Upper lobe of right lung (tissue), 1 donor: ENCODE results near the gene EMC6. TPM values are rescaled to one million over a fixed set of nuclear protein-coding genes. Genes with fewer than 3 reads are reported as not detected.
A peak's percentile ranks its signal among the peaks of the same experiment; 100 is the strongest.

ENCODE experiments used
- ATAC-seq: fragments of 200-7000 bp; cut with Tn5 transposase; one replicate; pipeline ENCODE4 v1.9.1; 2020; ENCODE audit warnings: mild to moderate bottlenecking, moderate library complexity
- DNase-seq: peaks from one replicate; pipeline ENCODE4 v3.0.0-alpha.2; 2020
- H3K27ac ChIP-seq: fragments of 200-600 bp; one replicate; pipeline ENCODE4 v1.8.0; 2022
- H3K27me3 ChIP-seq: fragments of 200-600 bp; one replicate; pipeline ENCODE4 v1.8.0; 2022; ENCODE audit warnings: mild to moderate bottlenecking
- H3K36me3 ChIP-seq: fragments of 200-600 bp; one replicate; pipeline ENCODE4 v1.8.0; 2022
- H3K4me1 ChIP-seq: fragments of 200-600 bp; one replicate; pipeline ENCODE4 v1.8.0; 2022
- H3K4me3 ChIP-seq: fragments of 200-600 bp; one replicate; pipeline ENCODE4 v1.8.0; 2022; ENCODE audit warnings: mild to moderate bottlenecking
- H3K9me3 ChIP-seq: fragments of 200-600 bp; one replicate; pipeline ENCODE4 v1.8.0; 2022
- intact Hi-C: fragments of 100-400 bp; cut with DNase I; formaldehyde crosslinking; loops from one replicate; pipeline ENCODE4 v1.11.0; 2022
- total RNA-seq: library from RNA; stranded (reverse); fragmentation: NEBNext Ultra II Directional; extraction: Animal tissue kit (Norgen Biotek cat#: 25700); gene quantifications from one replicate; pipeline ENCODE4 v1.2.1, GENCODE V29; 2021
- TF ChIP-seq, protein P1 (sequence below): fragments of 200-600 bp; IDR thresholded peaks from one replicate; pipeline ENCODE4 v1.8.0; 2022; ENCODE audit warnings: antibody characterized with exemption
- donor health status: DM: no; HTN: yes; CAD: no; lungs with severe emphysema.

The EMC6 gene
- total RNA-seq, 1 donor from 2014 or later, result 28.6 TPM

DNA sequence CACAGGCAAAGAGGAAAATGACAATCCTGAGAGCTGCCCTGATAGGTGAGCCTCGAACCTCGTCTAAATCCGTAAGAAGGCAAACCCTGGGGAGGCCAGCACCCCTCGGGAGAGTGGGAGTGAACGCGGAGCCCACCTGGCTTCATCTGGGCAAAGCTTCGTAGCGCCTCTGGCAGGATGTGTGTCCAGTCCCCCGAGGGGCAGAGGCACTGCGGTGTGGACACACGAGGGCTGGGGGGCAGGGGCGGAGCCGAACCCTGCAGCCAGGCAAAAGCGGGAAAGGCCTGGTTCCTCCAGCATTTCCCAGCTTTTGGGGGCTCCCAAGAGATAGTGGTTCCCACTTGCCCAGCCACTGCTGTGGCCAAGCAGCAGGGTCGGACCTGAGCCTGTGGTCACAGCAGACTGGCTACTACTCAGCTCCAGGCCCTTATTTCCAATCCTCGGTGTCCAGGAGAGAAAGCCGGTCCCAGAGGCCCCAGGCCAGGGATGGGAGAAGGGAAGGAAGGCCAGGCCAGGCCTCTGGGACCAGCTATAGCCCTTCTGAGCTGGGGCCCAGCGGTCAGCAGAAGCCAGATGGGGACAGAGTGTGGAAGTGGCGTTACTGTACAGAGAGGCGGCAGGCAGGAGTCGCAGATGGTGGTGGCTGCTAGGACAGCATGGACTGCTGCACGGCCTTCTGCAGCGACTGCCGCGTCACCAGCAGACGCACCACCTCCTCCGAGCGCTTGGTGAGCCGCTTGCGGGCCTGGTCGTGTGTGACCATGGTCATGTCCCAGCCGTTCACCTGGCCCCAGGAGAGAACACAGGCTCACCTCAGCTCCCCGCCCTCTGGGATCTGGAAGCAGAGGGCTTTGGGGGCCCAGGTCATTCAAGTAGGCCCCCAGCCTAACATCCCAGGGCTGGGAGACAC, 5.3 kb upstream of the EMC6 start:
- intact Hi-C loops, result no loop called here
- H3K9me3 ChIP-seq, result no peaks in the 10 kb centered on the region
- TF ChIP-seq, protein P1, sequence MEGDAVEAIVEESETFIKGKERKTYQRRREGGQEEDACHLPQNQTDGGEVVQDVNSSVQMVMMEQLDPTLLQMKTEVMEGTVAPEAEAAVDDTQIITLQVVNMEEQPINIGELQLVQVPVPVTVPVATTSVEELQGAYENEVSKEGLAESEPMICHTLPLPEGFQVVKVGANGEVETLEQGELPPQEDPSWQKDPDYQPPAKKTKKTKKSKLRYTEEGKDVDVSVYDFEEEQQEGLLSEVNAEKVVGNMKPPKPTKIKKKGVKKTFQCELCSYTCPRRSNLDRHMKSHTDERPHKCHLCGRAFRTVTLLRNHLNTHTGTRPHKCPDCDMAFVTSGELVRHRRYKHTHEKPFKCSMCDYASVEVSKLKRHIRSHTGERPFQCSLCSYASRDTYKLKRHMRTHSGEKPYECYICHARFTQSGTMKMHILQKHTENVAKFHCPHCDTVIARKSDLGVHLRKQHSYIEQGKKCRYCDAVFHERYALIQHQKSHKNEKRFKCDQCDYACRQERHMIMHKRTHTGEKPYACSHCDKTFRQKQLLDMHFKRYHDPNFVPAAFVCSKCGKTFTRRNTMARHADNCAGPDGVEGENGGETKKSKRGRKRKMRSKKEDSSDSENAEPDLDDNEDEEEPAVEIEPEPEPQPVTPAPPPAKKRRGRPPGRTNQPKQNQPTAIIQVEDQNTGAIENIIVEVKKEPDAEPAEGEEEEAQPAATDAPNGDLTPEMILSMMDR, result no peak
- H3K27me3 ChIP-seq, result no peaks in the 10 kb centered on the region
- DNase-seq (no peak), ATAC-seq (no peak)
- H3K4me3 ChIP-seq, result no peak overlapping the region
- peaks cover 26% of the 10 kb centered on the region for H3K4me1 ChIP-seq
- H3K36me3 ChIP-seq, result peaks cover 22% of the 10 kb centered on the region
- no peak overlapping the region for H3K27ac ChIP-seq

DNA sequence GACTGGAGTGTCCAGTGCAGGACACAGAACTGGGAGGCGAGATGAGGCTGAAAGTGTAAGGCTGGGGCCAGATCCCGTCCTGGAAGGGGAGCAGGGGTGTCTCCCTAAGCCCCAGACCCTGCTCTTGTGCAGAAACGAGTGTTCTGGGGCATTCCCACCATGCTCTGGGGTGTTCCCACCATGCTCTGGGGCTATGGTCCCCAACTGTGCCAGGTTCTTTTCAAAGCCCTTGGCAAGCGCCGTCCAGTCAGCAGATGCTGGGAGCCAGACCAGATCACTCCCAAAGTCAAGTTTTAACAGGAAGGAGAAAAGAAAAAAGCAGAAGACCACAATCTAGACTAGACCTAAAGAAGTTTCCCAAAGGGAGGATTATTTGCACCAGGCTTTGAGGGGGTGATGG, 2.8 kb upstream of the EMC6 start:
- no peak for ATAC-seq
- intact Hi-C loops, result no loop called here

DNA sequence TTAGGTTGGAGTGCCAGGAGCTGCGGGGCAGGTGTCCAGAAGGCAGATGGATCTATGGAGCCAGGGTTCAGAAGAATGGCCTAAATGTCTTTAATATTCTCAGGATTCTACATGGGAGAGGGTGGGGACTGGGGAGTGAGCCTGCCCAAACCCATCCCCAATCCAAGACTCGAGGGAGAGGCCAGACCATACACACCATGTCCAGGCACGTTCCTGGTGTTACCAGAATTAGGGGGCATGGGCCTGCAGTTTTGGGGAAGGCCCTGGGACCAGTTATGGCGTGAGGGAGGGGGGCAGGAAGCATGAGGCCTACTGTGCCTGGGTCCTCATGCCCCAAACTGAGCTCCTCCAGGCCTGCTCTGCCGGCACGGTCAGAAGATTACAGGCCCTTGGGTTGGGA, 2.1 kb upstream of the EMC6 start:
- Histone ChIP-seq H3K4me3 (peak overlapping the region; percentile 88), H3K27me3 (no peaks in the 10 kb centered on the region), H3K36me3 (peaks cover 29% of the 10 kb centered on the region), H3K27ac (no peak overlapping the region), H3K4me1 (peaks cover 29% of the 10 kb centered on the region), H3K9me3 (no peaks in the 10 kb centered on the region)
- intact Hi-C loops, result no loop called here
- no peak for ATAC-seq
- no peak for DNase-seq
- TF ChIP-seq, protein P1, result no peak

More for the DNA sequence above, 2.8 kb upstream of the EMC6 start:
- H3K36me3 ChIP-seq, result peaks cover 29% of the 10 kb centered on the region
- H3K4me3 ChIP-seq, result no peak overlapping the region
- TF ChIP-seq, protein P1, result no peak
- H3K4me1 ChIP-seq, result peaks cover 29% of the 10 kb centered on the region
- no peaks in the 10 kb centered on the region for H3K9me3 ChIP-seq
- H3K27me3 ChIP-seq, result no peaks in the 10 kb centered on the region
- no peak for DNase-seq
- H3K27ac ChIP-seq, result no peak overlapping the region

DNA sequence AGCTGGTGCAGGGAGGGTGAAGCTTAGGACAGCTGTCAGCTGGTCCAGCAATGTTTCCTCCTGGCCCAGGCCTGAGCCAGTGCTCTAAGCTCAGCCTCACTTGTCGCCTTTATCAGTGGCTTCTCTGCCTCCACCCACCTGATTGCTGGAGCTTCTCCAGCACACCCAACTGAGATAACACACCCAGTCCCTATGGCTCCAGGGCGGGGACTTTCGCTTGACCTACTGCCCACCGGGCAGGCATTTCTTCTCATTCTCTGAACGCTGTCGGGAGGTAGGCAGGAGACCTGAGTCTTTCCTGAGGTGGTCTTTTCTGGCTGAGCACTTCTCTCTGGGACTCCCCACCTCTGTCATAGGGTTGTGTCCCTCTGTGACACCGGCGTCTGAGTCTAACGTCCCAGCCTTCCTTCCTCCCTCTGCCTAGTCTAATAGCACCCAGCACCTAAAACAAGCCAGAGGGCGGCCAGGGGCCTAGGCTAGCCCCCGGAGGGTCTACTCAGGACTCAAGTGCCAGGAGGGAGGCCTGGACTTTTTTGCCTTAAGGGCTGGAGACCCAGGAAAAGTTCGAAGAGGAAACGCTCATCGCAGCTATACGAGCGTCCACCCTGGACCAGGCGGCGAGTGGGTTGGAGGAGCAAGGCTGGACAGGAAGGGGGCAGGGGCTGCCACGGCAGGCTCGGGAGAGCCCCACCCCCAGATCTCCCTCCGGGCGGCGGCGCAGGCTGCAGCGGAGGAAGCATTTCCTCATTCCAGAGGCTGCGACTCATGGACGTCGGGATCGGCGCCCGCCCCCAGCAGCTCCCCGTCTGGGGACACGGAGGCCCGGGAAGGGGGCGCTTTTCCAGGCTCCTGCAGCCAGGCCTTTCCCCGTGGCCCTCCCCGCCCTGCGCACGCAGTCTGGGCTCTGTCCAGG, 990 bp upstream of the EMC6 start:
- intact Hi-C loops, result no loop called here
- Histone ChIP-seq H3K27me3 (no peaks in the 10 kb centered on the region), H3K27ac (peak overlapping the region; percentile 95), H3K36me3 (peaks cover 29% of the 10 kb centered on the region), H3K4me1 (peaks cover 29% of the 10 kb centered on the region), H3K9me3 (no peaks in the 10 kb centered on the region), H3K4me3 (peak overlapping the region; percentile 88)
- ATAC-seq (peak; percentile 85), DNase-seq (peak; percentile 95)
- TF ChIP-seq, protein P1, result no peak

DNA sequence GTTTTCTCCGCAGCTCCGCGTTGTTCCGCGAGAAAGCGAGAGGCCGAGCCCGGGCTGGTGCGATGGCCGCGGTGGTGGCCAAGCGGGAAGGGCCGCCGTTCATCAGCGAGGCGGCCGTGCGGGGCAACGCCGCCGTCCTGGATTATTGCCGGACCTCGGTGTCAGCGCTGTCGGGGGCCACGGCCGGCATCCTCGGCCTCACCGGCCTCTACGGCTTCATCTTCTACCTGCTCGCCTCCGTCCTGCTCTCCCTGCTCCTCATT, 404 bp downstream of the EMC6 start:
- ATAC-seq, result no peak
- no peak for DNase-seq
- intact Hi-C loops, result no loop called here
- peak overlapping the region; percentile 95 for H3K27ac ChIP-seq
- no peaks in the 10 kb centered on the region for H3K27me3 ChIP-seq
- TF ChIP-seq, protein P1, result no peak
- H3K9me3 ChIP-seq, result no peaks in the 10 kb centered on the region
- H3K36me3 ChIP-seq, result peaks cover 17% of the 10 kb centered on the region
- H3K4me3 ChIP-seq, result peak overlapping the region; percentile 88
- peaks cover 29% of the 10 kb centered on the region for H3K4me1 ChIP-seq
